H1 (cell line): Measurements from ENCODE around the gene COMT. TPM values are rescaled to one million over a fixed set of nuclear protein-coding genes. Genes with fewer than 3 reads are reported as not detected.

Experiments used
- CTCF ChIA-PET: fragments of 300-600 bp; sonication (Branson Sonifier 250); formaldehyde crosslinking; loops from one replicate; lab custom pipeline; 2021; ENCODE audit not compliant: partially characterized antibody; lab: Charles Lee
- POLR2A ChIA-PET: fragments of 300-600 bp; sonication (Branson Sonifier 250); formaldehyde crosslinking; loops from one replicate; lab custom pipeline; 2021; ENCODE audit warnings: inconsistent platforms; ENCODE audit not compliant: partially characterized antibody; lab: Charles Lee
- DNase-seq, 2 experiments: peaks; one replicate each; pipeline versions ENCODE4 v3.0.0 to v3.0.0-alpha.2; 2010 to 2022; ENCODE audit warnings: low spot score in 2 of 2, low read depth in 1 of 2, mixed read lengths in 1 of 2
- FAIRE-seq: peaks from 2 replicates; lab custom pipeline; 2011; peaks lifted over from hg19 to GRCh38; lab: Jason Lieb, UNC
- H2AFZ ChIP-seq: 2 replicates; pipeline ENCODE4 v1.8.1; 2012; ENCODE audit warnings: low read length, inconsistent platforms
- H2AK5ac ChIP-seq: 2 replicates; pipeline ENCODE4 v1.6.1; 2013; ENCODE audit warnings: low read depth, low read length
- H2BK120ac ChIP-seq: replicated peaks from 2 replicates; pipeline ENCODE3; 2013; ENCODE audit warnings: low read depth, low read length, inconsistent platforms
- H2BK12ac ChIP-seq: 2 replicates; pipeline ENCODE4 v1.6.1; 2013; ENCODE audit warnings: low read depth, low read length
- H2BK15ac ChIP-seq: 2 replicates; pipeline ENCODE4 v1.6.1; 2013; ENCODE audit warnings: low read length
- H2BK20ac ChIP-seq: 2 replicates; pipeline ENCODE4 v1.6.1; 2013; ENCODE audit warnings: low read length
- H2BK5ac ChIP-seq: 2 replicates; pipeline ENCODE4 v1.6.1; 2013; ENCODE audit warnings: low read depth, low read length
- H3K14ac ChIP-seq: 2 replicates; pipeline ENCODE4 v1.6.1; 2013; ENCODE audit warnings: inconsistent platforms; ENCODE audit not compliant: insufficient read length
- H3K18ac ChIP-seq: 2 replicates; pipeline ENCODE4 v1.6.1; 2013; ENCODE audit warnings: low read length; ENCODE audit errors: extremely low read depth
- H3K23ac ChIP-seq: 2 replicates; pipeline ENCODE4 v1.6.1; 2013; ENCODE audit warnings: inconsistent platforms; ENCODE audit not compliant: insufficient read length
- H3K23me2 ChIP-seq: 2 replicates; pipeline ENCODE4 v1.6.1; 2013; ENCODE audit warnings: low read depth, low read length
- H3K27ac ChIP-seq: 2 replicates; pipeline ENCODE4 v1.6.1; 2011; ENCODE audit warnings: low read depth, low read length, inconsistent platforms
- H3K27me3 ChIP-seq, 4 experiments: replicated peaks in 1 of 4; 1 replicate in 1 of 4; 2 replicates in 3 of 4; pipeline versions ENCODE4 v1.6.1 to v1.8.1; 2011 to 2013; ENCODE audit warnings: low read length in 3 of 4, mild to moderate bottlenecking in 3 of 4, inconsistent platforms in 2 of 4, mixed read lengths in 2 of 4, moderate library complexity in 1 of 4; ENCODE audit not compliant: control insufficient read depth in 3 of 4, insufficient read depth in 3 of 4; ENCODE audit errors: extremely low read depth in 1 of 4
- H3K36me3 ChIP-seq, 4 experiments: 2 replicates each; pipeline versions ENCODE4 v1.6.1 to v1.8.1; 2011 to 2013; ENCODE audit warnings: mild to moderate bottlenecking in 4 of 4, low read length in 3 of 4, moderate library complexity in 2 of 4, control low read depth in 1 of 4, inconsistent platforms in 1 of 4; ENCODE audit not compliant: insufficient read depth in 4 of 4, control insufficient read depth in 2 of 4
- H3K4ac ChIP-seq: replicated peaks from 2 replicates; pipeline ENCODE3; 2013; ENCODE audit warnings: low read length, low read depth, mixed read lengths, inconsistent platforms; ENCODE audit not compliant: insufficient read length
- H3K4me1 ChIP-seq, 4 experiments: replicated peaks in 1 of 4; 1 replicate in 1 of 4; 2 replicates in 3 of 4; pipeline versions ENCODE4 v1.6.1 to v1.8.1; 2011 to 2013; ENCODE audit warnings: low read length in 3 of 4, inconsistent platforms in 2 of 4, mixed read lengths in 1 of 4; ENCODE audit not compliant: insufficient read depth in 4 of 4, control insufficient read depth in 3 of 4
- H3K4me2 ChIP-seq, 2 experiments: 2 replicates each; pipeline versions ENCODE4 v1.6.1 to v1.8.1; 2011 to 2013; ENCODE audit warnings: low read depth in 2 of 2, low read length in 2 of 2, control low read depth in 1 of 2, inconsistent platforms in 1 of 2, mild to moderate bottlenecking in 1 of 2; ENCODE audit not compliant: insufficient read depth in 1 of 2
- H3K4me3 ChIP-seq, 4 experiments: fragments of 200-600, 300-600 bp in 1 of 4; sonication (generic), shearing (Covaris generic), sonication (Bioruptor Twin) in 1 of 4; 2 replicates each; pipeline versions ENCODE4 v1.5.1 to v1.8.1; 2011 to 2016; ENCODE audit warnings: low read length in 4 of 4, low read depth in 3 of 4, control low read depth in 2 of 4, inconsistent platforms in 2 of 4, mild to moderate bottlenecking in 2 of 4, mixed read lengths in 1 of 4, moderate library complexity in 1 of 4; ENCODE audit not compliant: insufficient read depth in 2 of 4; ENCODE audit errors: extremely low read depth in 1 of 4
- H3K56ac ChIP-seq: replicated peaks from 2 replicates; pipeline ENCODE3; 2013; ENCODE audit warnings: low read depth, mild to moderate bottlenecking, mixed read lengths, low read length, inconsistent platforms; ENCODE audit not compliant: insufficient read length
- H3K79me1 ChIP-seq: 2 replicates; pipeline ENCODE4 v1.6.1; 2013; ENCODE audit warnings: low read depth, low read length, control low read depth
- H3K79me2 ChIP-seq, 2 experiments: 2 replicates each; pipeline versions ENCODE4 v1.6.1 to v1.8.1; 2012 to 2013; ENCODE audit warnings: low read length in 2 of 2, mild to moderate bottlenecking in 2 of 2, inconsistent platforms in 1 of 2; ENCODE audit not compliant: insufficient read depth in 2 of 2, control insufficient read depth in 1 of 2
- H3K9ac ChIP-seq, 4 experiments: replicated peaks in 1 of 4; 1 replicate in 1 of 4; 2 replicates in 3 of 4; pipeline versions ENCODE4 v1.6.1 to v1.8.1; 2011 to 2013; ENCODE audit warnings: low read depth in 3 of 4, low read length in 3 of 4, control low read depth in 2 of 4, mild to moderate bottlenecking in 2 of 4, moderate library complexity in 2 of 4, inconsistent platforms in 1 of 4; ENCODE audit errors: extremely low read depth in 1 of 4
- H3K9me3 ChIP-seq, 2 experiments: 2 replicates each; pipeline versions ENCODE4 v1.6.1 to v1.8.1; 2012 to 2013; ENCODE audit warnings: mild to moderate bottlenecking in 2 of 2, moderate library complexity in 2 of 2, control low read depth in 1 of 2, inconsistent platforms in 1 of 2, low read depth in 1 of 2, low read length in 1 of 2, mixed read lengths in 1 of 2; ENCODE audit not compliant: insufficient read depth in 2 of 2
- H4K20me1 ChIP-seq, 2 experiments: replicated peaks in 1 of 2; 2 replicates each; pipeline versions ENCODE3 to v1.8.1; 2011 to 2013; ENCODE audit warnings: inconsistent platforms in 2 of 2, low read length in 2 of 2, mild to moderate bottlenecking in 1 of 2; ENCODE audit not compliant: insufficient read depth in 2 of 2, control insufficient read depth in 1 of 2
- H4K5ac ChIP-seq: 2 replicates; pipeline ENCODE4 v1.6.1; 2013; ENCODE audit warnings: low read length, low read depth, mixed read lengths, inconsistent platforms; ENCODE audit not compliant: insufficient read length
- H4K8ac ChIP-seq: 2 replicates; pipeline ENCODE4 v1.8.0; 2013; ENCODE audit warnings: mild to moderate bottlenecking, moderate library complexity, low read length, inconsistent platforms; ENCODE audit not compliant: insufficient read depth; ENCODE audit errors: extremely low read depth
- H4K91ac ChIP-seq: replicated peaks from 2 replicates; pipeline ENCODE3; 2013; ENCODE audit warnings: low read length, mixed read lengths, inconsistent platforms; ENCODE audit not compliant: insufficient read length
- CBX8 ChIP-seq: fragments of 300-800, 300-1000 bp; sonication (generic); IDR thresholded peaks from 2 replicates; pipeline ENCODE4 v1.7.1; 2016; ENCODE audit warnings: low read depth, low read length, borderline replicate concordance
- CEBPB ChIP-seq: IDR thresholded peaks from 2 replicates; pipeline ENCODE4 v1.6.1; 2012; ENCODE audit warnings: low read depth, low read length
- HDAC6 ChIP-seq: IDR thresholded peaks from one replicate; pipeline ENCODE4 v1.7.1; 2012; ENCODE audit warnings: low read depth, mild to moderate bottlenecking, inconsistent platforms, low read length, moderate library complexity
- KDM5A ChIP-seq: fragments of 200-600 bp; IDR thresholded peaks from 2 replicates; pipeline ENCODE4 v1.7.1; 2012; ENCODE audit warnings: mild to moderate bottlenecking, low read length, inconsistent platforms, mixed read lengths
- RFX5 ChIP-seq: IDR thresholded peaks from 2 replicates; pipeline ENCODE4 v1.6.1; 2011; ENCODE audit warnings: low read depth, low read length, improper control_type of control experiment, borderline replicate concordance
- whole genome bisulfite sequencing, 2 experiments: shearing (Covaris generic) in 1 of 2; methylation state at CpG; one replicate each; pipeline versions ENCODE4 v1.1.6 to v1.1.7; 2013 to 2015; ENCODE audit warnings: low lambda C conversion rate in 2 of 2, mixed read lengths in 2 of 2, inconsistent platforms in 1 of 2, low coverage in 1 of 2, missing lambda C conversion rate in 1 of 2; ENCODE audit not compliant: insufficient replicate concordance in 2 of 2, insufficient coverage in 1 of 2, insufficient read length in 1 of 2; ENCODE audit errors: extremely low coverage in 1 of 2, missing lambda C conversion rate in 1 of 2; 5-methylcytosine and 5-hydroxymethylcytosine counted together
- polyA plus RNA-seq, 7 experiments: library from polyadenylated mRNA; depleted of rRNA in 3 of 7; stranded (reverse) in 5 of 7; unstranded in 2 of 7; fragments of >200 nt in 5 of 7; fragments of 200-250 nt in 2 of 7; gene quantifications; 1 replicate in 5 of 7; 2 replicates in 1 of 7; 4 replicates in 1 of 7; pipeline versions ENCODE4 v1.2.1 to v1.2.3, GENCODE V29; 2011 to 2013; ENCODE audit warnings: missing spikeins in 2 of 7, mixed read lengths in 2 of 7
- total RNA-seq: library from RNA; stranded (reverse); fragmentation: NEBNext Ultra II Directional; extraction: Animal tissue kit (Norgen Biotek cat#: 25700); gene quantifications from 2 replicates; pipeline ENCODE4 v1.2.1, GENCODE V29; 2021

The COMT gene
- total and polyA plus RNA-seq, 2 of the 8 experiments (the other 6 are each of a cell fraction or from before 2014, with no cell fraction given), result 15.2 to 33.7 TPM

DNA sequence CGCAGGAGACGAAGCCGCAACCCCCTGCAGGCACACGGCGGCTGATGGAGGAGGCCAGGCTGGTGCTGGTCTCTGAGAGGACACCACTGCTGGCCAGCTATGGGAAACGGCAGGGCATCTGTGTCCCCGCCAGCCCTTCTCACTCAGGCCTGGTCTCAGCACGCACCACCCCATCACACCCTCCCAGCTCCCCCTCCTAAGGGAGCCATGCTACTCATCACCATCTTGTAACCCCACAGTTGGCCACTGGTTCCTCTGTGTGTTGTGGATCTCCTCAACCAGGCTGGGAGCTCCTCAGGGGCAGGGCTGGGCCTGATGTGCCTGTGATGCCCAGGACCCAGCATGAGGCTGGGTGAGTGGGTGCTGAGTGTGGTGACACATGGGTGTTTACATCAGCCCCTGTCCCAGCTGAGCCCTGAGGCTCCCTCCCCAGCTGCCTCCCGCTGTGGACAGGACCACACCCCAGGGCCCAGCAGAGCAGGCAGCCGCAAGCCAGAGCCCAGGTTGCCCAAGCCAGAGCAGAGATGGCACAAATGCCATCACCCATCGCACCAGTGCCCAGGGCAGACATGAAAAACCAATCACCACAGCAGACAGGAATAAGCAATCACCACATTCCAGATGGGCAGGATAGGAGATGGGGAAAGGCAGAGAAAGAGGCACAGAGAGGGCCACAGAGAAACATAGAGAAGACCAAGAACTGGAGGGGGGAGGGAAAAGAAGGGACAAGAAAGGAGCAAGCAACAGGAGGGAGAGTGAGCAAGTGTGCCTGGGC lies 66.8 kb downstream of the COMT start:
- H3K56ac ChIP-seq, result no peak overlapping the region
- DNase-seq, result no peak
- TF ChIP-seq RFX5 (no peak), CBX8 (no peak), KDM5A (no peak), HDAC6 (no peak), CEBPB (no peak)
- TF ChIP-seq, all 59 proteins: peak for 0
- Histone ChIP-seq H2AK5ac (no peak overlapping the region), H2BK12ac (no peak overlapping the region), H2BK5ac (no peak overlapping the region), H3K79me2 (no peaks in the 10 kb centered on the region), H3K9ac (no peak overlapping the region), H3K23ac (no peak overlapping the region), H4K91ac (no peak overlapping the region), H2BK120ac (no peak overlapping the region), H3K4ac (no peak overlapping the region), H2BK15ac (no peak overlapping the region), H3K23me2 (peaks cover 2% of the 10 kb centered on the region; the same call in 1 of the 2 replicates), H3K9me3 (no peaks in the 10 kb centered on the region), H4K20me1 (peaks cover 2 to 4% of the 10 kb centered on the region in 2 experiments), H3K4me3 (no peak overlapping the region), H3K79me1 (no peaks in the 10 kb centered on the region; the same call in 1 of the 2 replicates), H4K8ac (no peak overlapping the region), H2BK20ac (no peak overlapping the region), H3K27me3 (no peaks in the 10 kb centered on the region), H3K18ac (no peak overlapping the region), H4K5ac (no peak overlapping the region), H3K36me3 (no peaks in the 10 kb centered on the region), H2AFZ (no peak overlapping the region), H3K4me2 (no peak overlapping the region), H3K14ac (no peak overlapping the region), H3K4me1 (peaks cover 0 to 2% (median 0%) of the 10 kb centered on the region in 4 experiments; a peak in 2 of 7 replicates), H3K27ac (no peak overlapping the region)
- CTCF ChIA-PET, result interaction anchor here (1.2 to 10.7 kb wide), 4 partner anchors 11 to 40 kb away, joined by 3 to 369 read pairs (median 4); no protein-coding TSS in a partner anchor
- POLR2A ChIA-PET, result interaction anchor here (1.6 kb wide), 1 partner anchor 119 kb away, joined by 3 read pairs; no protein-coding TSS in a partner anchor
- FAIRE-seq, result no peak
- 89% methylated on average over 11 of the region's 11 CpGs; no CpG with 5 or more reads in 1 of the 2 experiments for WGBS, 2 experiments
